HG03097 (cell line): ENCODE data around the gene CLCNKA.
"Not testable (repeated sequence)": the region's sequence is repeated elsewhere in the genome, so short reads cannot be mapped to it uniquely, and the experiment has no call there.

ENCODE experiments used
- ATAC-seq: cut with Tn5 transposase; IDR thresholded peaks from one replicate; pipeline ENCODE4 v1.9.1; 2021; ENCODE audit not compliant: unreplicated experiment, low FRiP score

CLCNKA gene

GRCh38 chr1:16057314-16057915 lies 35.6 kb downstream of the CLCNKA start:
- not testable (repeated sequence) for ATAC-seq

GRCh38 chr1:16058394-16059120 lies 36.7 kb downstream of the CLCNKA start:
- ATAC-seq, result not testable (repeated sequence)

GRCh38 chr1:16061266-16061665 lies 39.4 kb downstream of the CLCNKA start:
- no peak for ATAC-seq

- not testable (repeated sequence) for ATAC-seq
Measured at GRCh38 chr1:16061989-16062686, 40.3 kb downstream of the CLCNKA start.

- not testable (repeated sequence) for ATAC-seq
Measured at GRCh38 chr1:16062687-16063075, 40.8 kb downstream of the CLCNKA start.

- no peak for ATAC-seq
Measured at GRCh38 chr1:16063226-16063829, 41.5 kb downstream of the CLCNKA start.

GRCh38 chr1:16063921-16064320 lies 42.1 kb downstream of the CLCNKA start:
- no peak for ATAC-seq

GRCh38 chr1:16064536-16065268 lies 42.9 kb downstream of the CLCNKA start:
- no peak for ATAC-seq

- ATAC-seq, result no peak
Measured at GRCh38 chr1:16065269-16065576, 43.4 kb downstream of the CLCNKA start.

- no peak for ATAC-seq
Measured at GRCh38 chr1:16066245-16066644, 44.4 kb downstream of the CLCNKA start.

GRCh38 chr1:16067127-16067768 lies 45.4 kb downstream of the CLCNKA start:
- ATAC-seq, result no peak

GRCh38 chr1:16067933-16068332 lies 46.1 kb downstream of the CLCNKA start:
- no peak for ATAC-seq

GRCh38 chr1:16068356-16069270 lies 46.8 kb downstream of the CLCNKA start:
- no peak for ATAC-seq

- no peak for ATAC-seq
Measured at GRCh38 chr1:16070640-16071355, 49.0 kb downstream of the CLCNKA start.

- ATAC-seq, result no peak
Measured at GRCh38 chr1:16071614-16072013, 49.8 kb downstream of the CLCNKA start.

GRCh38 chr1:16072095-16072494 lies 50.3 kb downstream of the CLCNKA start:
- no peak for ATAC-seq

- ATAC-seq, result no peak
Measured at GRCh38 chr1:16072616-16073484, 51.0 kb downstream of the CLCNKA start.
